Vagina (tissue), 2 donors: ENCODE results near the gene KCNN4.

ENCODE experiments used
- CTCF ChIP-seq, 3 experiments: fragments of 450-650 bp in 2 of 3; fragments of 200-600 bp in 1 of 3; sonication (generic) in 1 of 3; IDR thresholded peaks; one replicate each; pipeline ENCODE4 v1.5.1; 2017 to 2019; ENCODE audit warnings: antibody characterized with exemption in 3 of 3, mild to moderate bottlenecking in 2 of 3, moderate library complexity in 2 of 3
- POLR2A ChIP-seq, 2 donors: fragments of 450-650 bp; IDR thresholded peaks; one replicate each; pipeline ENCODE4 v1.6.1; 2017; ENCODE audit warnings: antibody characterized with exemption in 2 of 2, mild to moderate bottlenecking in 2 of 2, moderate library complexity in 2 of 2
- POLR2AphosphoS5 ChIP-seq, 2 donors: sonication (generic); formaldehyde crosslinking; IDR thresholded peaks; one replicate each; pipeline ENCODE4 v1.9.0; 2017; ENCODE audit warnings: antibody characterized with exemption in 2 of 2, mild to moderate bottlenecking in 2 of 2, low read depth in 1 of 2; ENCODE audit not compliant: insufficient read depth in 1 of 2

GRCh38 chr19:43784241-43784980, 3.6 kb upstream of the KCNN4 start:
- TF ChIP-seq CTCF (IDR thresholded peaks at IDR 0.05) = no peak
- TF ChIP-seq POLR2A (IDR thresholded peaks at IDR 0.05) = no peak
- TF ChIP-seq POLR2AphosphoS5 (IDR thresholded peaks at IDR 0.05; ENCODE audit: insufficient read depth in 1 of 2, low read depth in 1 of 2) = no peak
